22Rv1 (cell line): ENCODE data around the gene SLC34A3.
A peak's percentile ranks its signal among the peaks of the same experiment; 100 is the strongest.

Experiments
- H3K27ac ChIP-seq: fragments of 450-650 bp; 2 replicates; pipeline ENCODE4 v1.5.1; 2017
- ZFX ChIP-seq: fragments of 450-650 bp; IDR thresholded peaks from 2 replicates; pipeline ENCODE4 v1.6.1; 2017; ENCODE audit warnings: antibody characterized with exemption, borderline replicate concordance
- TF ChIP-seq, protein P1 (sequence below): fragments of 450-650 bp; IDR thresholded peaks from 2 replicates; pipeline ENCODE4 v1.5.1; 2017; ENCODE audit warnings: mild to moderate bottlenecking

SLC34A3 gene

DNA sequence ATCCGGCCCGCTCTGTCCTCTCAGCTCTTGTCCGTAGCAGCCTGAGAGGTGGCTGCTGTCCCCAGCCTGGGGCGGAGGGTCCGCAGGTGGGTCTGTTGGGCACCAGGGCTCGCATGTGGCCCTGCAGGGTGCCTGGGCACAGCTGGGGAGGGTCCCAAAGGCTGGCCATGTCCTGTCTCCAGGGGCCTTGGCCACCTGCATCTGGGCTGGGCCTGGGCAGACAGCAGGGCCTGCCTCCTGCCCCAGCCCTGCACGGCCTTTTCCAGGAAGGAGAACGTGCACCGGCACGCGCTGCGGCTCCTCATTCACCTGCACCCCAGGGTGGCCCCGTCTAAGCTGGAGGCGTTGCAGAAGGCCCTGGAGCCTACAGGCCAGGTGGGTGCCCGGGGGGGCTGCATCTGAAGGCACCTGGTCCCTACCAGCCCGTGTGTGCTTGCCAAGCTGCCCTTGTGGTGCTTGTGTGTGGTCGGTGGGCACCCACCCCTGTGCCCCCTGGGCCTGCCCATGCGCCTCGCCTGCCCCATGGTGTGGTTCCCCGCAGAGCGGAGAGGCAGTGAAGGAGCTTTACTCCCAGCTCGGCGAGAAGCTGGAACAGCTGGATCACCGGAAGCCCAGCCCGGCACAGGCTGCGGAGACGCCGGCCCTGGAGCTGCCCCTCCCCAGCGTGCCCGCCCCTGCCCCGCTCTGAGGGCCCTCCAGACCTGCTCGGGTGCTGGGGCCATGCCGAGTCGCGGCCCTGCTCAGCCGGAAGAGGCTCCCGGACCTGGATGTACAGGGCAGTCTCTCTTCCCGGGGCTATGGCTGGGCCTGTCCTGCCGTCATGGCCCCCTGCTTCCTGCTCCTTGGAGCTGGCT, 41.8 kb downstream of the SLC34A3 start:
- TF ChIP-seq ZFX, result no peak
- TF ChIP-seq, protein P1, sequence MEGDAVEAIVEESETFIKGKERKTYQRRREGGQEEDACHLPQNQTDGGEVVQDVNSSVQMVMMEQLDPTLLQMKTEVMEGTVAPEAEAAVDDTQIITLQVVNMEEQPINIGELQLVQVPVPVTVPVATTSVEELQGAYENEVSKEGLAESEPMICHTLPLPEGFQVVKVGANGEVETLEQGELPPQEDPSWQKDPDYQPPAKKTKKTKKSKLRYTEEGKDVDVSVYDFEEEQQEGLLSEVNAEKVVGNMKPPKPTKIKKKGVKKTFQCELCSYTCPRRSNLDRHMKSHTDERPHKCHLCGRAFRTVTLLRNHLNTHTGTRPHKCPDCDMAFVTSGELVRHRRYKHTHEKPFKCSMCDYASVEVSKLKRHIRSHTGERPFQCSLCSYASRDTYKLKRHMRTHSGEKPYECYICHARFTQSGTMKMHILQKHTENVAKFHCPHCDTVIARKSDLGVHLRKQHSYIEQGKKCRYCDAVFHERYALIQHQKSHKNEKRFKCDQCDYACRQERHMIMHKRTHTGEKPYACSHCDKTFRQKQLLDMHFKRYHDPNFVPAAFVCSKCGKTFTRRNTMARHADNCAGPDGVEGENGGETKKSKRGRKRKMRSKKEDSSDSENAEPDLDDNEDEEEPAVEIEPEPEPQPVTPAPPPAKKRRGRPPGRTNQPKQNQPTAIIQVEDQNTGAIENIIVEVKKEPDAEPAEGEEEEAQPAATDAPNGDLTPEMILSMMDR, result no peak

DNA sequence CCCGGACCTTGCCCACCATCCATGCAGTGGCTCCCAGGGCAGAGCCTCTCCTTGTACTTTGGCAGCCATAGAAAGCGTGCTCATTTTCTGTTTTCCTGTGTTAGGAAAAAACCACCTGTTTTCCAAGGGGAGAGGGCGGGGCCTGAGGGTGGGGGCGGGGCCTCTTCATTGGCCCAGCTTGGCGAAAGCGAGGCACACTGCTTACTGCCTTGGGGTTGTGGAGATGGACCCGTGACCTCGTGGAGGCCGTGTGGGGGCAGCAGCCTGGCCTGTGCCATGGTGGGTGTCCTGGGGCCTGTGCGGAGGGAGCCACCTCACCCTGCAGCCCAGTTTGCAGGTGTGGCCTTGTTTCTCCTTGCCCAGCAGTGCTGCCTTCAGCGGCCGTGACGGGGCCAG, 42.4 kb downstream of the SLC34A3 start:
- H3K27ac ChIP-seq, result peak overlapping the region; percentile 98
- no peak for TF ChIP-seq ZFX
- TF ChIP-seq, protein P1, result no peak

More for the DNA sequence above, 41.8 kb downstream of the SLC34A3 start:
- peak overlapping the region; percentile 98 for H3K27ac ChIP-seq

DNA sequence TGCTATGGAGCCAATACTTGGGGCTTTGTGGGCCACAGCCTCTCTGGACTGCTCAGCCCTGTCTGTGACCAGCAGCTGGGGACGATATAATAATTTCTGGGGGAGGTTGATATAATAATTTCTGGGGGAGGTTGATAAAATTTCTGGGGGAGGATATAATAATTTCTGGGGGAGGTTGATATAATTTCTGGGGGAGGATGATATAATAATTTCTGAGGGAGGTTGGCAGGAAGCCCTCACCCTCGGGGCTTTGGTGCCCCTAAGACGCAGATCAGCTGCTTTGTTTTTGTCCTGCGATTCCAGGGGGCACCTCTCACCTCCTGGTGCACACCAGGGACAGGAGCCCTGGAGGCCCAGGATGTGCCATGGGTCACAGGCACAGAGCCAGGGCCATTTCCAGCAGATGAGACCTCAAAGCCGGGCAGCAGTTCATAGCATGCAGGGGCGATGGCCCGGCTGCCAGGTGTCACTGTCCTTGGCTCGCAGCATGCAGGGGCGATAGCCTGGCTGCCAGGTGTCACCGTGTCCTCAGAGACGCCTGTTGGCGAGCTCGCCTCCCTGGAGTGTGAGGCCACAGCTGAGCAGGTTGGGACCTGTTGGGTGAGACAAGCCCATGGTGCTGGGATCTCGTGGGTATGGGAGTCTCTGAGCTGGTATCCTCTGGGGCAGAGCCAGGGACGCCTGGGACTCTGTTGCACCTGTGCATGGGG, 43.1 kb downstream of the SLC34A3 start:
- peak overlapping the region; percentile 98 for H3K27ac ChIP-seq
- no peak for TF ChIP-seq ZFX
- TF ChIP-seq, protein P1, result no peak

DNA sequence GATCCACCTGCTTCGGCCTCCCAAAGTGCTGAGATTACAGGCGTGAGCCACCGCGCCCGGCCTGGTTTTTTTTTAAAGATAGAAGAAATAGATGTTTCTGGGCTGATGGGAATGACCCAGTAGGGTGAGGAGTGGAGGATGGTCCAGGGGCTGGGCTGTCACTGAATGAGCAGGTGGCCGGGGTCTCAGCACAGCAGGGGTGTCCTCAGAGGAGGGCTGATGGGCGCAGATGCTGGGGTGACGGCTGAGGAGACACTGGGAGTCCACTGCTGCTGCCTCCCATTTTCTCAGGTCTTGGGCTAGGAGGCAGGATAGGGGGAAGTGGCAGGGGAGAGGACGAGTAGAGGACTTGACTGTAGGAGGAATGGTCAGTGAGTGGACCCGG, 44.5 kb downstream of the SLC34A3 start:
- H3K27ac ChIP-seq, result no peak overlapping the region
- TF ChIP-seq, protein P1, result no peak
- TF ChIP-seq ZFX, result no peak

DNA sequence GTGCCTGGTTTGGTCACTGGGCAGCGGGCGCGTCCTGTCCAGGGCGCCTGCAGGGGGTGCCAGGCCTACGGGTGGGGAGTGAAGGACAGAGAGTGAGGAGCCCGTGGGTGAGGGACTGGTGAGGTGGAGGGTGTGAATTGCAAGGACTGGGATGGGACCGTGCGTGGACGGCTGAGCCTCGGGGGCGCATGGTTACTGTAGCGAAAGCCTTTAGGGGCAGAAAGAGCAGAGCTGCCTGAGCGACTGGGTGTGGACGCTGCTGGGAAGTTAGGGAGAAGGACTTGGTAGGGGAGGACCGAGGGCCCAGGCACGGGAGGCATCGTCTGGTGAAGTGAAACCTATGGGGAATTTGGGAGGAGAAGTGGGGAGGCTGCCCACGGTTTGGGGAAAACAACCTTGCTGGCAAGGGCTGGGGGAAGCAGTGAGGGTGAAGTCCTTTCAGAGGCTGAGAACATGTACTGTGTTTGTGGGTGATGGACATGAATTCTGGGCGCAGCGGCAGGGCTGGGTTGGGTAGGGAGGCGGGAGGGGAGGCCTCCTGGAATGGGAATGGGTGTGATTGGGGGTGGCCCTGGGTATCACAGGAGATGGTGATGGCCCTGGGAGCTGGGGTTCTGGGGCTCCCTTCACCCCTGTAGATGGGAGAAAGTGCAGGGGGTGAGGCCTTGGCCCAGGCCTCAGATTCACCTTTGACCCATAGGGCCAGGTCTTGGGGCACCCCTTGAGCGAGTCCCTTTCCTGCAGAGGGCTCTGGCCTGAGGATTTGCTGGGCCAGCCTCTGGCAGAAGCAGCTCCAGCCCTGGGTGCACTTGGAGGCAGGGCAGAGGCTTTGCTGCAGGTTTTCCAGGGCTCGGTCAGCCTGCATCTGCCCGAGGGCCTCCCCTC, 45.1 kb downstream of the SLC34A3 start:
- H3K27ac ChIP-seq, result peak overlapping the region; percentile 27; the same call in 1 of the 2 replicates
- TF ChIP-seq ZFX, result no peak
- TF ChIP-seq, protein P1, result no peak

DNA sequence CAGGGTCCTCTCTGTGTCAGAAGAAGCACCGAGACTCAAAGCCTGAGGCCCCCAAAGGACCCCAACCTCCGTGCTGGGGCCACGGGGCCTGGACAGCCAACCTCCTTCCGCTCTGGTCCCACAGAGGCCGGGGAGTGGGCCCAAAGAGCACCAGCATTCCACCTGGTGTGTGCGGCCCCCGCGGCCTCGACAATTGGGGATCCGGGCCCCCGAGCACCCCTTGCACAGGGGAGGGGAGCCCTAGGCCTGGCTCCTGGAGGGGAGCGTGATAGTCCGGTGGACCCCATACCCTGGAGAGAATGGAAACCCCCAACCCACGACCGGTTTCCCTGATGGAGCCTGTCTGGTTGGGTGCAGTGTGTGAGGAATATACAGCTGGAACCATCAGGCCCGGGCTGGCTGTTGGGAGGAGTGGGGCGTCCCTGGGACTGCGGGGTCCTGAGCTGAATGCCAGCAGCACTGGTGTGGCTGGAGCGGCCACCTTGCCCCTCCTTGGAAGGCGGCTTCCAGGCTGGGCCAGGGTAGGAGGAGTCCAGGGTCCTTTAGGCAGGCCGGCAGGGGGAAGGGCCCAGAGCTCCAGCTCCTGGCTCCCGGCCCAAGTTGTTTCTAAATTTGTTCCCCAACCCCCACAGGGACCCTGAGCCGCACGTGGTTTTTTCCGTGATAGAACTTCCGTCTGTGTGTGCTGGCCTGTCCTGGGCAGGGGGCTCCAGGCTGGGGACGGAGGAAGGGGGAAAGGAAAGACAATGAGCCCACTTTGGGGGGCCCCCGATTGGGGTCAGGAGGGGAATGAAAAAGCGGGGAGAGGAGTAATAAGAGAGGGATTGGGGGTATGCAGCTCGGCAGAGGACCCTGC, 46.0 kb downstream of the SLC34A3 start:
- no peak for TF ChIP-seq ZFX
- TF ChIP-seq, protein P1, result no peak
- H3K27ac ChIP-seq, result peak overlapping the region; percentile 27; the same call in 1 of the 2 replicates
